Osteoblast (primary cell): Measurements from ENCODE around the gene BLID. TPM values are rescaled to one million over a fixed set of nuclear protein-coding genes. Genes with fewer than 3 reads are reported as not detected.

ENCODE experiments used
- DNase-seq: peaks from one replicate; pipeline ENCODE4 v3.0.0; 2011; ENCODE audit warnings: low spot score, mixed read lengths; ENCODE audit not compliant: insufficient read length; ENCODE audit errors: missing footprints
- H2AFZ ChIP-seq: 2 replicates; pipeline ENCODE4 v1.6.0; 2011; ENCODE audit warnings: mild to moderate bottlenecking, low read length
- H3K27ac ChIP-seq: 2 replicates; pipeline ENCODE4 v1.5.1; 2011; ENCODE audit warnings: mild to moderate bottlenecking, low read depth, low read length, moderate library complexity
- H3K27me3 ChIP-seq: 2 replicates; pipeline ENCODE4 v1.6.0; 2012; ENCODE audit warnings: mild to moderate bottlenecking, control low read depth, inconsistent platforms, low read length, moderate library complexity; ENCODE audit not compliant: insufficient read depth
- H3K36me3 ChIP-seq: 2 replicates; pipeline ENCODE4 v1.5.1; 2011; ENCODE audit warnings: mild to moderate bottlenecking, low read length, control low read depth, moderate library complexity; ENCODE audit not compliant: insufficient read depth
- H3K4me1 ChIP-seq: 2 replicates; pipeline ENCODE4 v1.5.1; 2011; ENCODE audit warnings: mild to moderate bottlenecking, low read length, control low read depth, moderate library complexity; ENCODE audit not compliant: insufficient read depth
- H3K4me2 ChIP-seq: 2 replicates; pipeline ENCODE4 v1.6.0; 2011; ENCODE audit warnings: mild to moderate bottlenecking, low read length; ENCODE audit not compliant: insufficient read depth
- H3K4me3 ChIP-seq: fragments of 200-600 bp; sonication (generic); 3 replicates; pipeline ENCODE4 v1.5.1; 2012; ENCODE audit warnings: mild to moderate bottlenecking, low read length, inconsistent platforms; ENCODE audit not compliant: insufficient read depth
- H3K79me2 ChIP-seq: 2 replicates; pipeline ENCODE4 v1.6.0; 2012; ENCODE audit warnings: mild to moderate bottlenecking, low read length, control low read depth, inconsistent platforms; ENCODE audit not compliant: insufficient read depth
- H3K9me3 ChIP-seq: 2 replicates; pipeline ENCODE4 v1.5.1; 2011; ENCODE audit warnings: low read depth, low read length, control low read depth
- H4K20me1 ChIP-seq: 2 replicates; pipeline ENCODE4 v1.6.0; 2012; ENCODE audit warnings: mild to moderate bottlenecking, low read length, control low read depth; ENCODE audit not compliant: insufficient read depth
- CTCF ChIP-seq: IDR thresholded peaks from 2 replicates; pipeline ENCODE4 v1.5.1; 2011; ENCODE audit warnings: mild to moderate bottlenecking, low read depth, low read length, moderate library complexity; ENCODE audit errors: extremely low read depth
- total RNA-seq: library from RNA; depleted of rRNA; stranded (reverse); fragments of >200 nt; gene quantifications from 2 replicates; pipeline ENCODE4 v1.2.3, GENCODE V29; 2012

Gene BLID
- total RNA-seq, 1 donor: 18.1 TPM

- no peak for DNase-seq
- Histone ChIP-seq H3K9me3 (no peaks in the 10 kb centered on the region), H3K4me1 (peaks cover 30% of the 10 kb centered on the region), H3K27ac (peak overlapping the region; percentile 31), H3K27me3 (no peaks in the 10 kb centered on the region), H3K4me3 (no peak overlapping the region), H4K20me1 (peaks cover 2% of the 10 kb centered on the region), H3K4me2 (no peak overlapping the region), H2AFZ (no peak overlapping the region), H3K36me3 (peaks cover 27% of the 10 kb centered on the region), H3K79me2 (peaks cover 14% of the 10 kb centered on the region)
- TF ChIP-seq CTCF: no peak
Measured at GRCh38 chr11:122076512-122077120, 39.4 kb downstream of the BLID start.

GRCh38 chr11:122075016-122075415 is 41.0 kb downstream of the BLID start:
- H3K27ac ChIP-seq: peak overlapping the region; percentile 26

GRCh38 chr11:122074022-122074421 is 42.0 kb downstream of the BLID start:
- Histone ChIP-seq H3K79me2 (peaks cover 14% of the 10 kb centered on the region), H3K9me3 (no peaks in the 10 kb centered on the region), H3K4me3 (no peak overlapping the region), H3K27me3 (no peaks in the 10 kb centered on the region), H2AFZ (no peak overlapping the region), H3K27ac (peak overlapping the region; percentile 26), H4K20me1 (peaks cover 2% of the 10 kb centered on the region), H3K4me2 (no peak overlapping the region), H3K36me3 (peaks cover 25% of the 10 kb centered on the region), H3K4me1 (peaks cover 48% of the 10 kb centered on the region)
- no peak for TF ChIP-seq CTCF
- DNase-seq: no peak

More at GRCh38 chr11:122075016-122075415, 41.0 kb downstream of the BLID start:
- Histone ChIP-seq H3K4me1 (peaks cover 41% of the 10 kb centered on the region), H4K20me1 (peaks cover 2% of the 10 kb centered on the region), H3K79me2 (peaks cover 14% of the 10 kb centered on the region), H3K9me3 (no peaks in the 10 kb centered on the region), H3K27me3 (no peaks in the 10 kb centered on the region), H3K4me3 (no peak overlapping the region), H2AFZ (no peak overlapping the region), H3K4me2 (no peak overlapping the region), H3K36me3 (peaks cover 18% of the 10 kb centered on the region)
- no peak for TF ChIP-seq CTCF
- no peak for DNase-seq

- Histone ChIP-seq H4K20me1 (peaks cover 2% of the 10 kb centered on the region), H3K4me1 (peaks cover 50% of the 10 kb centered on the region), H2AFZ (no peak overlapping the region), H3K27ac (peak overlapping the region; percentile 37), H3K4me3 (no peak overlapping the region), H3K36me3 (peaks cover 37% of the 10 kb centered on the region), H3K9me3 (no peaks in the 10 kb centered on the region), H3K79me2 (peaks cover 13% of the 10 kb centered on the region), H3K27me3 (no peaks in the 10 kb centered on the region), H3K4me2 (no peak overlapping the region)
- no peak for DNase-seq
- TF ChIP-seq CTCF: no peak
Measured at GRCh38 chr11:122071709-122072202, 44.3 kb downstream of the BLID start.
